Astrocyte (in vitro differentiated cells and primary cell): ENCODE results near the gene GNAS-AS1. TPM values are rescaled to one million over a fixed set of nuclear protein-coding genes. Genes with fewer than 3 reads are reported as not detected.
A peak's percentile ranks its signal among the peaks of the same experiment; 100 is the strongest.

Experiments used
- DNase-seq: peaks from one replicate; pipeline ENCODE4 v3.0.0-alpha.2; 2010; ENCODE audit warnings: low read depth
- FAIRE-seq: peaks from 2 replicates; lab custom pipeline; 2011; peaks lifted over from hg19 to GRCh38; lab: Jason Lieb, UNC
- H2AFZ ChIP-seq: 2 replicates; pipeline ENCODE4 v1.6.0; 2012; ENCODE audit warnings: low read depth, low read length, inconsistent platforms
- H3K27ac ChIP-seq: 2 replicates; pipeline ENCODE4 v1.5.1; 2011; ENCODE audit warnings: low read depth, low read length, inconsistent platforms
- H3K27me3 ChIP-seq: 2 replicates; pipeline ENCODE4 v1.6.0; 2011; ENCODE audit warnings: low read length, inconsistent platforms; ENCODE audit not compliant: insufficient read depth
- H3K36me3 ChIP-seq: 2 replicates; pipeline ENCODE4 v1.5.1; 2011; ENCODE audit warnings: low read length, inconsistent platforms; ENCODE audit not compliant: insufficient read depth
- H3K4me1 ChIP-seq: 2 replicates; pipeline ENCODE4 v1.5.1; 2011; ENCODE audit warnings: low read length, inconsistent platforms; ENCODE audit not compliant: insufficient read depth
- H3K4me2 ChIP-seq: 2 replicates; pipeline ENCODE4 v1.6.0; 2012; ENCODE audit warnings: low read length, inconsistent platforms
- H3K4me3 ChIP-seq: 2 replicates; pipeline ENCODE4 v1.5.1; 2011; ENCODE audit warnings: low read depth, mild to moderate bottlenecking, low read length, inconsistent platforms; ENCODE audit not compliant: insufficient read depth
- H3K79me2 ChIP-seq: 2 replicates; pipeline ENCODE4 v1.6.0; 2012; ENCODE audit warnings: mild to moderate bottlenecking, low read length, inconsistent platforms; ENCODE audit not compliant: insufficient read depth
- H3K9ac ChIP-seq: 2 replicates; pipeline ENCODE4 v1.6.0; 2012; ENCODE audit warnings: mild to moderate bottlenecking, low read length, inconsistent platforms
- H3K9me3 ChIP-seq: 2 replicates; pipeline ENCODE4 v1.5.1; 2012; ENCODE audit warnings: low read depth, mild to moderate bottlenecking, low read length, inconsistent platforms; ENCODE audit not compliant: insufficient read depth
- H4K20me1 ChIP-seq: 2 replicates; pipeline ENCODE4 v1.6.0; 2012; ENCODE audit warnings: low read length, inconsistent platforms; ENCODE audit not compliant: insufficient read depth
- H3K27ac Mint-ChIP-seq: one replicate; pipeline ENCODE4 v1.8.0; 2021; ENCODE audit warnings: mild to moderate bottlenecking, mixed read lengths; ENCODE audit not compliant: unreplicated experiment
- H3K27me3 Mint-ChIP-seq: one replicate; pipeline ENCODE4 v1.8.0; 2021; ENCODE audit warnings: low read depth, mixed read lengths; ENCODE audit not compliant: unreplicated experiment
- H3K36me3 Mint-ChIP-seq: one replicate; pipeline ENCODE4 v1.8.0; 2021; ENCODE audit warnings: low read depth, mixed read lengths; ENCODE audit not compliant: unreplicated experiment
- H3K4me1 Mint-ChIP-seq: one replicate; pipeline ENCODE4 v1.8.0; 2021; ENCODE audit warnings: low read depth, mixed read lengths; ENCODE audit not compliant: unreplicated experiment
- H3K4me3 Mint-ChIP-seq: one replicate; pipeline ENCODE4 v1.8.0; 2021; ENCODE audit warnings: mild to moderate bottlenecking, moderate library complexity, mixed read lengths; ENCODE audit not compliant: unreplicated experiment
- H3K9me3 Mint-ChIP-seq: one replicate; pipeline ENCODE4 v1.8.0; 2021; ENCODE audit warnings: mild to moderate bottlenecking, mixed read lengths; ENCODE audit not compliant: unreplicated experiment
- CTCF ChIP-seq: IDR thresholded peaks from 2 replicates; pipeline ENCODE4 v1.5.1; 2011; ENCODE audit warnings: low read depth, mild to moderate bottlenecking, inconsistent platforms, low read length, moderate library complexity; ENCODE audit not compliant: insufficient read depth
- EZH2 ChIP-seq: IDR thresholded peaks from 2 replicates; pipeline ENCODE4 v1.6.1; 2012; ENCODE audit warnings: mild to moderate bottlenecking, low read length, inconsistent platforms; ENCODE audit not compliant: insufficient read depth
- total RNA-seq: library from RNA; stranded (reverse); gene quantifications from 2 replicates; pipeline ENCODE4 v1.2.1, GENCODE V29; 2021

GNAS-AS1 gene
- total RNA-seq, 1 donor from 2014 or later: 3.8 TPM

GRCh38 chr20:58889798-58890517 is 39.3 kb upstream of the GNAS-AS1 start:
- peak overlapping the region; percentile 70 for H2AFZ ChIP-seq

GRCh38 chr20:58889334-58889760 is 38.6 kb upstream of the GNAS-AS1 start:
- H3K9ac ChIP-seq: peak overlapping the region; percentile 84

More at GRCh38 chr20:58889798-58890517, 39.3 kb upstream of the GNAS-AS1 start:
- peaks cover 16% of the 10 kb centered on the region for H3K4me1 ChIP-seq
- H3K9ac ChIP-seq: peak overlapping the region; percentile 84
- H3K4me3 ChIP-seq: peak overlapping the region; percentile 64
- H3K36me3 Mint-ChIP-seq: no peaks in the 10 kb centered on the region
- H3K79me2 ChIP-seq: peaks cover 30% of the 10 kb centered on the region
- H3K9me3 Mint-ChIP-seq: no peaks in the 10 kb centered on the region
- H3K4me1 Mint-ChIP-seq: peaks cover 6% of the 10 kb centered on the region
- no peak for FAIRE-seq
- TF ChIP-seq CTCF (no peak), EZH2 (no peak)
- peak overlapping the region; percentile 92 for H3K27ac Mint-ChIP-seq
- peak overlapping the region; percentile 56 for H3K27ac ChIP-seq
- H4K20me1 ChIP-seq: peaks cover 22% of the 10 kb centered on the region
- H3K9me3 ChIP-seq: no peaks in the 10 kb centered on the region
- peak overlapping the region; percentile 88 for H3K4me2 ChIP-seq
- H3K27me3 Mint-ChIP-seq: no peaks in the 10 kb centered on the region
- no peaks in the 10 kb centered on the region for H3K36me3 ChIP-seq
- H3K27me3 ChIP-seq: no peaks in the 10 kb centered on the region
- DNase-seq: no peak
- peak overlapping the region; percentile 87 for H3K4me3 Mint-ChIP-seq

More at GRCh38 chr20:58889334-58889760, 38.6 kb upstream of the GNAS-AS1 start:
- DNase-seq (no peak), FAIRE-seq (no peak)
- Histone ChIP-seq H3K9me3 (no peaks in the 10 kb centered on the region), H3K4me1 (peaks cover 10% of the 10 kb centered on the region), H3K79me2 (peaks cover 24% of the 10 kb centered on the region), H3K27me3 (no peaks in the 10 kb centered on the region), H3K4me2 (peak overlapping the region; percentile 88), H3K36me3 (no peaks in the 10 kb centered on the region), H4K20me1 (peaks cover 16% of the 10 kb centered on the region), H3K27ac (no peak overlapping the region), H2AFZ (no peak overlapping the region), H3K4me3 (peak overlapping the region; percentile 64)
- Mint-ChIP-seq H3K27me3 (no peaks in the 10 kb centered on the region), H3K9me3 (no peaks in the 10 kb centered on the region), H3K4me3 (peak overlapping the region; percentile 83), H3K27ac (no peak overlapping the region), H3K4me1 (no peaks in the 10 kb centered on the region), H3K36me3 (no peaks in the 10 kb centered on the region)
- no peak for TF ChIP-seq CTCF
- no peak for TF ChIP-seq EZH2
